SIG-M5 treated with dmso at 0.1 percent for 504 hours (cell line): Measurements from ENCODE around the gene RDH8.

Source experiments
- DNase-seq: peaks from one replicate; lab custom pipeline; 2025; ENCODE audit not compliant: unreplicated experiment; lab: John Stamatoyannopoulos, UW

RDH8 gene, protein sequence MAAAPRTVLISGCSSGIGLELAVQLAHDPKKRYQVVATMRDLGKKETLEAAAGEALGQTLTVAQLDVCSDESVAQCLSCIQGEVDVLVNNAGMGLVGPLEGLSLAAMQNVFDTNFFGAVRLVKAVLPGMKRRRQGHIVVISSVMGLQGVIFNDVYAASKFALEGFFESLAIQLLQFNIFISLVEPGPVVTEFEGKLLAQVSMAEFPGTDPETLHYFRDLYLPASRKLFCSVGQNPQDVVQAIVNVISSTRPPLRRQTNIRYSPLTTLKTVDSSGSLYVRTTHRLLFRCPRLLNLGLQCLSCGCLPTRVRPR

DNA sequence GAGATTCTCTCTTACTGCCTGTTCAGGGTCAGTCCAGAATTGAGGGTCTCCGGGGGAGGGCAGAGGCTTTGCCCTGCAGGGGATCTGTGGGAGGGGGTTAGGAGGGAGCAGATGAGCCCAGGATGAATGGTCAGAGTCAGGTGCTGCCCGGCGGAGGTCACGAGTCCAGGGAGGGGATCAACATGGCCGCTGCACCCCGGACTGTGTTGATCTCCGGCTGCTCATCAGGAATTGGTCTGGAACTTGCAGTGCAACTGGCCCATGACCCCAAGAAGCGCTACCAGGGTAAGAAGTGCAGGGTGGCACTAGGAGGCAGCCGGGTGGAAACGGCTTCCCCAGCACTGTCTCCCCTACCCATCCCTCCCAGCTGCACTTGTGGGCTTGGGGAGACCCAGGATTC, at the start of gene RDH8:
Gene RDH8 (plus strand): TSS at position 168 of the 400 bp plus-strand sequence. CDS start 15 bp downstream, at position 183.
- no peak for DNase-seq

DNA sequence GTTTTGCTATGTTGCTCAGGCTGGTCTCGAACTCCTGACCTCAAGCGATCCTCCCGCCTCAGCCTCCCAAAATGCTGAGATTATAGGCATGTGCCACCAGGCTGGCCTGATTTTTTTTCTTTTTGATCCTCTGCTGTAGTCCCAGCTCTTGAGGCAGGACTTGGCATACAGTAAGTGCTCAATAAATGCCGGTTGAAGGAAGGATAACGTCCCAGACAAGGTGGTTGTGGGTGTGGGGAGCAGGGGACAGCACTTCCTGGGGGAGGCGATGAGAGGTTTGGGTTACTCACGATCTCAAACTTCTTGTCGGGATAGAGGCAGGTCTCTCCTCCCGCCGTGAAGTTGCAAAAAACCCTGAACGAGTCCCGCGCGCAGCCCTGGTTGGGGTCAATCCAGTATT, 47.3 kb upstream of the RDH8 start:
- no peak for DNase-seq

DNA sequence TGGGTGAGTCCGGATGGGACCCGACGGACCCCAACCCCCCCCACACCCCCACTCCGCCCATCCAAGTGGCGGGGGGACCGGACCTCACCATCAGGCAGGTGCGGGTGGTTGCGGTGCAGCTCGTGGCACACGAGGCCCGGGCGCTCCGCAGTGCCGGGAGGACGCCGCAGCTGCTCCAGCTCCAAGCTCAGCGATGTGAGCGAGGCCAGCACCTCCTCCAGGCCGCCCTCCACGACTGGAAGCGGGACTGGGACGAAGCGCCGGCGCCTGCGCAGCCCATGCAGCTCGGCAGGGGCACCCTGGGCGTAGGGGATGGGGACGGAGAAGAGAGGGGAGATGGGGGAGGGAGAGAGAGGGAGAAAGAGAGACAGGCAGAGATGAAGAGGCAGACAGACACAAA, 46.8 kb upstream of the RDH8 start:
- no peak for DNase-seq

DNA sequence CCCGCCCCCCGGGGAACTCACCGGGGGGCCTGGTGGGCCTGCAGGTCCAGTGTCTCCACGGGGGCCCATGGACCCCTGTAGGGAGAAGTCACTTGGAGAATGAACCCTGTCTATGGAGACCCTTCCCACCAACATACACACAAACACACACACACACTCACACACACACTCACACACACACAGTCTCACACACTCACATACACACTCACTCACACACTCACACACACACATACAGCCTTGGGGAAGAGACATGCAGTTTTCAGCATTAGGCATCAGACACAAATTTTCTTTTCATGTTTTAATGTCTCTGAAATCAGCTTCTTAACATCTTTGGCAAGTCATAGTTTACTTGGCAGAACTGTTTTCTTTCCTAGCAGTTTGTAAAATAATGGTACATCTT, 46.0 kb upstream of the RDH8 start:
- DNase-seq, result no peak

DNA sequence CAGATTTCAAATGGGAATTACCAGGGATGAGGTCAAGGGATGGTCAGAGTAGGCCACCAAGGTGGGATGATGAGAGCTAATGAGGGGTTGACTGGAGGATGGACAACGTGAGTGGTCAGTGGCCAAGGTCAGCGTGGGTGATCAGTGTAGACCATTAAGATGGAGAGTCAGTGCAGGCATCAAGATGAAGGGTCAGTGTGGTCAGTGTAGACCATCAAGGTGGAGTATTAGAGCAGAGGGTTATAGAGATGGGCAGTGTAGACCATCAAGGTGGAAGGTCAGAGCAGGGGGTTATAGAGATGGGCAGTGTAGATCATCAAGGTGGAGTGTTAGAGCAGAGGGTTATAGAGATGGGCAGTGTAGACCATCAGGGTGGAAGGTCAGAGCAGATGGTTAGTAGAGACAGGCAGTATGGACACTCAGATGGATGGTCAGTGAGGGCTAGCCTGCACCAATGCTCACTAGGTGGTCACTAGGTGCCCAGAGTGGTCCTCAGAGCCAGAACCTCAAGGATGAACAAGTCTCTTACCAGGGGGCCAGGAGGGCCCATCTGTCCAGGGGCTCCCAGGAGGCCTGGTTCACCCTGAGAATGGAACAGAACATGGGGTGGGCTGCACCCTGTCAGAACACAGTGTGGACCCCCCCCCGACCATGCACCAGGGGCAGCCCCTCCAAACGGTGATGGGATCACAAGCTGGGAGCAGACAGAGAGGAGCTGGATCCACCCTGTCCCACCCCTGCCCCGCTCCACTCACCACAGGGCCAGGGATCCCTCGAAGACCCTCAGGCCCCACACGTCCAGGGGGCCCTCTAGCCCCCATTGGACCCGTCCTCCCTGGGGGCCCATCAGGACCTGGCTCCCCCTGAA, 44.2 kb upstream of the RDH8 start:
- DNase-seq, result no peak

DNA sequence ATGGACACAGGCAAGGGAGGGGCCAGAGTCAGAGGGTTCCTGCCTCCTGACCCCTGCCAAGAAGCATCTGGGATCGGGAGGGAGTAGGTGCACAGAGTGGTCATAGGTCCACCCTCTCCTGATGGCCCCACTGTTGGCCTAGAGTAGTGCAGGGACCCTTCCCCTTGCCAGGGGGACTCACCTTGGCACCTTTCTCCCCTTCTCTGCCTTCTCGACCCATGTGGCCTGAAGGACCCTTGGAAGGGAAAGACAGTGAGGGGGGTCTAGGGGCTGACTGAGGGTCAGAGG, 43.7 kb upstream of the RDH8 start:
- DNase-seq, result no peak

DNA sequence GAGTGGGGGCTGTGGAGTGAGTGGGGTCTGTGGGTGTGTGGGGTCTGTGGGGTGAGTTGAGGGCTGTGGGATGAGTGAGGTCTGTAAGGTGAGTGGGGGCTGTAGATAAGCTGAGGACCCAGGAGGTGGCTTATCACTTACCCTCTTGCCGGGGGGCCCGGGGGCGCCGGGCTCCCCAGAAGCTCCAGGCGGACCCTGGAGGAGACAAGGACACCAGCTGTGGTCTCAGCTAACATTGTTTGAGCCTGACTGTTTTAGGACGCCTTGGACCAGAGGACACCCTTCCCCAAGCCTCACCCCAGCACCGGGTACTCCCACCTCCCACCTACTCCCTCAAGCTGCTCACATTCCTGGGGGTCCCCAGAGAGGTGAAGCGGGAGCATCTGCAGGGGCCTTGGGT, 42.8 kb upstream of the RDH8 start:
- no peak for DNase-seq

DNA sequence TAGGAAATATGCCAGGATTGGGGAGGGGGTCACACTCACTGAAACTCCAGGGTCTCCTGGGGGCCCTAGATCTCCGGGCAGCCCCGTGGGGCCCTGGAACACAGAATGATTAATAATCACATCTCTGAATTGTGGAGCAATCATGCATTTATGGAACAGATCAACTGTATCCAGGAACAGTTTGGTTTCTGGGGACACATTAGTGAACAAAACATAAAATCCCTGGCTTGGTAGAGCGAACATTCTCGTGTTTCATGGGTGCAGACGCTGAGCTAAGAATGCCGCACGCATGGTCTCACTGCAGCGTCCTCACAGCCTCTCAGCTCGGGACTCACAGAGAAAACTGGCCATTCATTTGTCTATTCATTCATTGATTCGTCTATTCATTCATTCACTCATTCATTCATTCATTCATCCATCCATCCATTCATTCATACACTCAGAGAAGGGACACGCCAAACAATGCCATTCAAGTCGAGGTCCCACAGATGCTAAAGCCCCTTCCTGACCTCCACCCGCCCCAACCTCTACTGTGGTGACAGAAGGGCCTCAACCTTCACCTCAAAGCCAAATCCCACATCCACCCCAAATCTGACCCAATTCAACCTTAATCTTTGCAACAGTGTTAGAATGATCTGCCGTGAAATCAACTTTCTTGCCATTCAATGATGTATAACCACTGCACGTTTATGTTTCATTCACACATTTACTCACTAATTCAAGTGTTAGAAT, 42.0 kb upstream of the RDH8 start:
- DNase-seq, result no peak

DNA sequence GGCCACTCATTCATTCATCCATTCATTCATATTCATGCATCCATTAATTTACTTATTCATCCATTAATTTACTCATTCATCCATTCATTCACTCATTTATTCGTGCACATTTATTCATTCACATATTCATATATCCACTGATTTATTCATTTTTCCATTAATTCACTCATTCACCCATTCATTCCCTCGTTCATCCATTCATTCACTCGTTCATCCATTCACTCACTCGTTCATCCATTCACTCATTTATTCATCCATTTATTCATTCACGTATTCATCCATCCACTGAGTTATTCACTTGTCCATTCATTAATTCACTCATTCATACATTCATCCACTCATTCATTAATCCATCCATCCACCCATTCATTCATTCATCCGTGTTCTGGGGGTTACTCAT, 41.2 kb upstream of the RDH8 start:
- no peak for DNase-seq

DNA sequence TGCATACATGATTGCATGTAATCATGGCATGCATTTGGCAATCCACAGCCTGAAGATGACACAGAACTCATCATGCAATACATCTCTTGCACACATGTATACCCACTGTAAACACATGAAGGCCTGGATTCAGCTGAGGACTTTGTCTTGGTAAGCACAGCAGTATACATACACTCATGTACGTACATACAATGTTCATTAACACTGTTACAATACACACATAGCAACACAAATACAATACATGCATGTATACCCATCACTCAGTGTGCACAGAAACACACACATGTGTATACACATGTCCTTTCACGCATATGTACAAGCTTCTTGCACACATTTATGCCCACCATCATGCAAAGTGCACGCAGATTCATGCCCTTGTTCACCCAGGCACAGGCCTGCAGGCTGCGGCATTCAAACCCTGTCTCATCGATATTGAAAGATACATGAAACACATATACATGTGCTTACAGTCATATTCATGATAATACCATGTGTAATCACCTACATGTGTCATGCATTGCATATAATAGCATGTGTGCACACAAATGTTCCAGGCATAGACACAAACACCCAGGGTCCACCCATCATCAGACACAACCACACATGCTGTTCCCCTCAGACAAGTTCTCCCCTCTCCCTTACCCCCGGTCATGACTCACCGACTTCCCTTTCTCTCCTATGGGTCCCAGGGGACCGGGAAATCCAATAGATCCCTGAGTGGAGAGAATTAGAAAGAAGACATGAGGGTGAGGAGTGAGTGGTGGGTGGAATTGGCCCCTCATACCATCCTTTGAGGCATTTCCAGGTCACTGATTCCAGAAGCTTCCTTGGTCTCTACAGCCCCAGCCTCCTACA, 31.6 kb upstream of the RDH8 start:
- no peak for DNase-seq

DNA sequence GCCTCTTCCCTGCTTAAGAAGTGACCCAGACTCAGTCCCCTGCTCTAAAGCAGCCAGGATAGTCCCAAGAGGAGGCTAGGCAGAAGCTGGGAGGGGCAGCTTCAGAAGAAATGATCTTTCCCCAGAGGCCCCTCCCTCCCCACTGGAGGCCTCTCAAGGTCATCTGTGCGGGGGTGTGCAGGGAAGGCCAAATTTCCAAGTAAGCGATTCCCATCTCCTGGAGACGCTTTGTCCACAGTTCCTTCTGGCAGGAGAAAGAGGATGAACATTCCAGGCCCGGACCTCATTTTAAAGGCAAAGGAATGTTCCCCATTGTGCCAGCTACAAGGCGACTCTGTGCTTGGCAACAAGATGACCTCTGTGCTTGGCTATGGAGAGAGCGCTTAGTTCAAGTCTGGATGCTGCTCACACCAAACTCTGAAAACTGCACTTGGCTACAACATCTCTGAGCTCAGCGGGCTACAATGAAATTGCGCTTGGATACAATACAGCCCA, 26.4 kb upstream of the RDH8 start:
- no peak for DNase-seq

DNA sequence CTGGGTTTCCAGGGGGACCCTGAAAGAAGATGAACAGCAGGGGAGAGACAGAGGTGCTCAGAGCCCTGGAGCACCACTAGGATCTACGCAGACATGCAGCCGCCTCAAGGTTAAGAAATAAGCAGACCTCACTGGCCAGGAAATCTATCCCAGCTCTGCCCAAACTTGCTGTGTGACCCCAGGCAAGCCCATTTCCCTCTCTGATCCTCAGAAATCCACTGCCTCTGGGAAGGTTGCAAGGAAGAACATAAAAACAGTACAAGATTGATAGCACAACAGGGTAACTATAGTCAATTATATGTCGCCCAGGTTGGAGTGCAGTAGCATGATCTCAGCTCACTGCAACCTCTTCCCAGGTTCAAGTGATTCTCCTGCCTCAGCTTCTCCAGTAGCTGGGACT, 23.8 kb upstream of the RDH8 start:
- no peak for DNase-seq

DNA sequence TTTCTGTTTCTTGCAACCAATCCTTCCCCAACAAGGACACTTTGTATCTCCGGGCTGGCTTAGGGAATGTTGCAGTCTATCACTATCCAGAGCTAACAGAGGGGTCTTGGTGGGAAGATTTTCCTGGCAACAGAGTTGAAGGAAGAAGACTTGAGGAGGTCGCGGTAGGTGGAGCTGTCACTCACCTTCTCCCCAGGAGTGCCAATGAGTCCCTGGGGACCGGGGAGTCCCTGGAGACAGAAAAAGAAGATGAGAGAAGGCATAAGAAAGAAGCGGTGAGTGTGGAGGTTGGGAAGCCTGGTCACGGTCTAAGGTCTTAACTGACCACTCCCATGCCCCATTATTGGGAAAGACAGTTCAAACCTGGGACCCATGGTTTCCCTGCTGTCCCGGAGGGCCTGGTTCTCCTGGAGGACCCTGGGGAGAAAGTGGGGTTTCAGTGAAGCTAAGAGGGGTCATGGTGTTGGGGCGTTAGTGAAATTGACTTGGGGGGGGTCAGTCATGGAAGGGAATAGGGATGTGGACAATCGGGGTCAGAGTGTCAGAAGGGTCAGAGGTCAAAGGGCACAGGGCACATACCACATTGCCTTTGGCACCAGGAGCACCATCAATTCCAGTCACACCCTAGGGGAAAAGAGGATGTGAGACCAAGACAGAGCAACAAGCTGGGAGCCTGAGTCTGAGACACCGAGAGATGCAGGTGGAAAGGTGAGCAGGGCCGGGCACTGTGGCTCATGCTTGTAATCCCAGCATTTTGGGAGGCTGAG, 21.7 kb upstream of the RDH8 start:
- DNase-seq, result no peak

DNA sequence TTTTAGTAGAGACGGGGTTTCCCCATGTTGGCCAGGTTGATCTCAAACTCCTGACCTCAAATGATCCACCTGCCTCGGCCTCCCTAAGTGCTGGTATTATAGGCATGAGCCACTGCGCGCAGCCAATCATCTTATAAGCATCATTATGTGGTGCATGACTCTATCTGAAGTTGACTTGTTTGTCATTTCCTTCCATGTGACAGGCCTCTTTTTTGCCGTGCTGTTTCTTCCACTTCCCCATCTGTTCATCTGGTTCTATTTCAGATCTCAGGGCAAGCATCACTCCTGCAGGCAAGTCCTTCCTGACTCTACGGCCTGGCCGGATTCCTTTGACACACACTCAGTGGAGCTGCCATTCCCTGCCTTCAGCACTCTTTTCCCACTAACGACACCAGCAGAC, 18.2 kb upstream of the RDH8 start:
- no peak for DNase-seq

DNA sequence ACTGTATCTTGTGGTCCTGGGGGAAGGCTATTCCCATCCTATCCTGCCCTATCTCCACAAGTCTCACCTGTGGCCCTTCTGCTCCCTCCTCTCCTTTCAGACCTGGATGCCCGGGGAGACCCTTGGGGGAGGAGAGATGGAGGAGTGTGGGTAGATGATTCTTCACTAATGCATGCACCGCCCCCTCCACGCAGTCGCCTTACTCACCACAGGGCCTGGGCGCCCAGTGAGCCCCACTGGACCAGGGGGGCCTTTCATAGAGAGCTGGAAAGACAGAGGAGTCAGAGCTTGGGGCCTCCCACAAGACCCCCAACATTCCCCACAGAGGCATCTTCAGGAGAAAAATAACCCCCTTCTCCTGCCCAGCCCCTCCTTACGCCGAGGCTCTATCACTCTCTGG, 17.3 kb upstream of the RDH8 start:
- DNase-seq, result no peak

DNA sequence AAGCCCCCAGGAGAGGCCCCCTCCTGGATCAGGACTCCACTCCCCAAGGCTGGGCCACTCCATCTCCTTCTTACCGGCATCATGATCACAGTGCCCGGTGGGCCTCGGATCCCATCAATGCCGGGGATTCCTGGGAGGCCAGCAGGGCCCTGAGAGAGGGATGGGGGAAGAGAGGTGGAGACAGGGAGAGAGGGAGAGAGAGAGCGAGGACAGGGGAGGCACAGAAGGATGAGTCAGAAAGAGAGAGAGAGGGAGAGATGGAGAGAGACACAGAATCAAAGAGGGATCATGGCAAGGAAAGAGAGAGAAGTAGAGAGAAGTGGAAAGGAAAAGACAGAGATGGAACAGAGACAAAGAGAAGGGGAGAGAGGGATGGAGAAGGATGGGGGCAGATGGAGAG, 16.7 kb upstream of the RDH8 start:
- DNase-seq, result no peak

DNA sequence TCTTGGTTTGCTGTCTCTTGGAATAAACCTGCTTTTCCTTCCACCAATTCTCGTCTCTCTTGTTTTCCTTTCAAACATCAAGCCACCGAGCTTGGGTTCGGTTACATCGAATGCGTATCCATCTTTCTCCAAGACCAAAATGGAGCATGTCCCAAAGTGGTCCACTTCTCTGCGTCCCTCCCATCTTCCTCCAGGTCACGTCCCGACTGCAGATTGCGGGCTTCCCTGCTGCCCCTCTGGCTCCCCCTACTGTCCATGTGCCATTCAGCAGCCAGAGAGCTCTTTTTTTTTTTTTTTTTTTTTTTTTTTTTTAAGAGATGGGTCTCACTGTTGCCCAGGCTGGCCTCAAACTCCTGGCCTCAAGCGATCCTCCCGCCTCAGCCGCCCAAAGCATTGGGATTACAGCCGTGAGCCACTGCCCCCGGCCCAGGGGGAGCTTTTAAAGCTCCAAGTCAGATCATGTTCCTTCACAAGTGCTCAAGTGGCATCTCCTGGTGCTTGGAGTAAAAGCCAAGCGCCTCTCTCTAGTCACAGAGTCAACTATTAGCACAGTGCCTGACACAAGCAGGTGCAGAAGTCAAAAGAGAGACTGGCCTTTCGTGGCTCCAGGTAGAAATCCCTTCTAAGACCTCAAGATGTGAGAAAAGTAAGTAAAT, 13.0 kb upstream of the RDH8 start:
- DNase-seq, result peak; percentile 31

DNA sequence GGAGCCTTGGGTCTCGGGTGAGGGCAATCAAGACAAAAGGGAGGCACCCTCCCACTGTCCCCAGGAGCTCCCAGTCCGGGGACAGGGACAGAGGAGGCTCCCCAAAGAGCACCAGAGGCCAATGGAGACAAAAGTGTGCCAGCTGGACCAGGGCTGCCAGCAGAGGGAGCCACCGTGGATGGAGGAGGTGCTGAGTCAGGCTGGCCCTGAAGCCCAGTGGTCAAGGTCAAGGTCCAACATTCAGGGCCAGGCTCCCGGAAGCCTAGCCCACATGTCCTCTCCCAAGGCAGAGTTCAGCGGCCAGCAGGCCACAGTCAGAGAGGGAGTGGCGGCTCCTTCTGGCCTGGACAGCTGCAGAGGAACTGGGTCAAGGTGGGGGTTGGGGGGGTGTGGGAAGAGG, 11.4 kb upstream of the RDH8 start:
- DNase-seq, result no peak

DNA sequence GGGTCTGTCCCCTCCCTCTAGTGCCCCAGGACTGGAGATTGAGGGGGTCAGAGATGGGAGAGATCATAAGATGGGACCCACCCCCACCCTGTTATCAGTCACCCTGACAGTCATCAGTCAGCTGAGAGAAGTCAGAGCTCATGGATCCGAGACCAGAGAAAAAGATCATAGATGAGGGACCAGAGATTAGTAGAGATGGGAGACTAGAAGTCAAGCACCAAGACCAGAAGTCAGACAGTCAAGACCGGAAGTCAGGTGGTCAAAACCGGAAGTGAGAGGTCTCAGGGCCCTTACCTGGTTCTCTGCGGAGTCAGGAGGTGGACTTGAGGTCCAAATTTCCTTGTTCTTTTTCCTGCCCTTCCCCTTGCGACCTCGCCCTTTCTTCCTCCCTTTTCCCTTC, 10.0 kb upstream of the RDH8 start:
- DNase-seq, result no peak

DNA sequence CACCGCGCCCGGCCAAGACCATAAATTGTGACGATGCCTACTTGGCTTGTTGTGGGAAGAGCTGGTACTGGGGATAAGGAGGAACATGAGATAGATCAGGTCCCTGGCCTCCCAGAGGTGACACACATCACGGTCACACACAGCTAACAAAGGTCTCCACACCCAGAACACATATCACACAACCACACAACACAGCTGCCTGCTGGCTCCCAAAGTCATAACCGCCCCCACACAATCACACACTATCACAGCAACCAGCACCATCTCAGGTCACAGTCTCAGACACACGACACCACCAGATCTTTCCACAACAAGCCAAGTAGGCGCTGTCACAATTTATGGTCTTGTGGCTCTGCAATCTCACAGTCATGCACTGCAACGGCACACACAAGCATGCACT, 8.7 kb upstream of the RDH8 start:
- no peak for DNase-seq
